Astrocyte (in vitro differentiated cells and primary cell): ENCODE results near the gene PBX2. TPM values are rescaled to one million over a fixed set of nuclear protein-coding genes. Genes with fewer than 3 reads are reported as not detected.

Experiments used
- DNase-seq: peaks from one replicate; pipeline ENCODE4 v3.0.0-alpha.2; 2010; ENCODE audit warnings: low read depth
- FAIRE-seq: peaks from 2 replicates; lab custom pipeline; 2011; peaks lifted over from hg19 to GRCh38; lab: Jason Lieb, UNC
- H2AFZ ChIP-seq: 2 replicates; pipeline ENCODE4 v1.6.0; 2012; ENCODE audit warnings: low read depth, low read length, inconsistent platforms
- H3K27ac ChIP-seq: 2 replicates; pipeline ENCODE4 v1.5.1; 2011; ENCODE audit warnings: low read depth, low read length, inconsistent platforms
- H3K27me3 ChIP-seq: 2 replicates; pipeline ENCODE4 v1.6.0; 2011; ENCODE audit warnings: low read length, inconsistent platforms; ENCODE audit not compliant: insufficient read depth
- H3K36me3 ChIP-seq: 2 replicates; pipeline ENCODE4 v1.5.1; 2011; ENCODE audit warnings: low read length, inconsistent platforms; ENCODE audit not compliant: insufficient read depth
- H3K4me1 ChIP-seq: 2 replicates; pipeline ENCODE4 v1.5.1; 2011; ENCODE audit warnings: low read length, inconsistent platforms; ENCODE audit not compliant: insufficient read depth
- H3K4me2 ChIP-seq: 2 replicates; pipeline ENCODE4 v1.6.0; 2012; ENCODE audit warnings: low read length, inconsistent platforms
- H3K4me3 ChIP-seq: 2 replicates; pipeline ENCODE4 v1.5.1; 2011; ENCODE audit warnings: low read depth, mild to moderate bottlenecking, low read length, inconsistent platforms; ENCODE audit not compliant: insufficient read depth
- H3K79me2 ChIP-seq: 2 replicates; pipeline ENCODE4 v1.6.0; 2012; ENCODE audit warnings: mild to moderate bottlenecking, low read length, inconsistent platforms; ENCODE audit not compliant: insufficient read depth
- H3K9ac ChIP-seq: 2 replicates; pipeline ENCODE4 v1.6.0; 2012; ENCODE audit warnings: mild to moderate bottlenecking, low read length, inconsistent platforms
- H3K9me3 ChIP-seq: 2 replicates; pipeline ENCODE4 v1.5.1; 2012; ENCODE audit warnings: low read depth, mild to moderate bottlenecking, low read length, inconsistent platforms; ENCODE audit not compliant: insufficient read depth
- H4K20me1 ChIP-seq: 2 replicates; pipeline ENCODE4 v1.6.0; 2012; ENCODE audit warnings: low read length, inconsistent platforms; ENCODE audit not compliant: insufficient read depth
- H3K27ac Mint-ChIP-seq: one replicate; pipeline ENCODE4 v1.8.0; 2021; ENCODE audit warnings: mild to moderate bottlenecking, mixed read lengths; ENCODE audit not compliant: unreplicated experiment
- H3K27me3 Mint-ChIP-seq: one replicate; pipeline ENCODE4 v1.8.0; 2021; ENCODE audit warnings: low read depth, mixed read lengths; ENCODE audit not compliant: unreplicated experiment
- H3K36me3 Mint-ChIP-seq: one replicate; pipeline ENCODE4 v1.8.0; 2021; ENCODE audit warnings: low read depth, mixed read lengths; ENCODE audit not compliant: unreplicated experiment
- H3K4me1 Mint-ChIP-seq: one replicate; pipeline ENCODE4 v1.8.0; 2021; ENCODE audit warnings: low read depth, mixed read lengths; ENCODE audit not compliant: unreplicated experiment
- H3K4me3 Mint-ChIP-seq: one replicate; pipeline ENCODE4 v1.8.0; 2021; ENCODE audit warnings: mild to moderate bottlenecking, moderate library complexity, mixed read lengths; ENCODE audit not compliant: unreplicated experiment
- H3K9me3 Mint-ChIP-seq: one replicate; pipeline ENCODE4 v1.8.0; 2021; ENCODE audit warnings: mild to moderate bottlenecking, mixed read lengths; ENCODE audit not compliant: unreplicated experiment
- EZH2 ChIP-seq: IDR thresholded peaks from 2 replicates; pipeline ENCODE4 v1.6.1; 2012; ENCODE audit warnings: mild to moderate bottlenecking, low read length, inconsistent platforms; ENCODE audit not compliant: insufficient read depth
- total RNA-seq: library from RNA; stranded (reverse); gene quantifications from 2 replicates; pipeline ENCODE4 v1.2.1, GENCODE V29; 2021
- TF ChIP-seq, protein P1 (sequence below): IDR thresholded peaks from 2 replicates; pipeline ENCODE4 v1.5.1; 2011; ENCODE audit warnings: low read depth, mild to moderate bottlenecking, inconsistent platforms, low read length, moderate library complexity; ENCODE audit not compliant: insufficient read depth

Gene PBX2
- total RNA-seq, 1 donor from 2014 or later, result 80.7 TPM

DNA sequence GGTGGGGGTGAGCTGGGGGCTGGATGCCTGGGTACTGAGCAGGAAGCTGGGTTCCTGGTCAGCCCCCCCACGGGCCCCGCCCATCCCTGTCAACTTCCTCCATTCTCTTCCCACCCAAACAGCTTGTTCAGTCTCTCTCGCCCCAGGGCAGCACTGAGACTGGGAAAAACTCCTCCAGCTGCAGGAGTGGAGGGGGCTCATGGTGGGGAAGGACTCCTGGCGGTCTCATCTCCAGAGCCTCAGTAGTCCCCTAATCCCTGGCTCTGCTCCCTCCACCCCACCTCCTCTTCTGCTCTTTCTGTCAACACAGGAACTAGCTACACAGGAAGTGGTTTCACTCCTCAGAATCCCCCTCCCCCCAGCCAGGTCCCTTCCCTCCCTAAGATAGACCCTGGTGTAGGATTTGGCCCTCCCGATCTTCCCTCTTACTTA lies 2.6 kb upstream of the PBX2 start, which contains the start of gene GPSM3:
TSS of gene GPSM3 (minus strand) at position 36 of the 432 bp plus-strand sequence. CDS start 130 bp downstream, outside the sequence.
- Histone ChIP-seq H3K4me3 (peak within 1 kb of the TSS; percentile 25), H3K4me1 (peaks cover 39% of the 10 kb centered on the region), H3K9me3 (no peaks in the 10 kb centered on the region), H2AFZ (peak within 1 kb of the TSS; percentile 54), H3K36me3 (no peaks in the 10 kb centered on the region), H3K27me3 (no peaks in the 10 kb centered on the region), H3K4me2 (peak within 1 kb of the TSS; percentile 80), H3K27ac (peak within 1 kb of the TSS; percentile 34), H3K9ac (peak within 1 kb of the TSS; percentile 33), H3K79me2 (peaks cover 29% of the 10 kb centered on the region), H4K20me1 (no peaks in the 10 kb centered on the region)
- no peak for TF ChIP-seq EZH2
- TF ChIP-seq, protein P1, sequence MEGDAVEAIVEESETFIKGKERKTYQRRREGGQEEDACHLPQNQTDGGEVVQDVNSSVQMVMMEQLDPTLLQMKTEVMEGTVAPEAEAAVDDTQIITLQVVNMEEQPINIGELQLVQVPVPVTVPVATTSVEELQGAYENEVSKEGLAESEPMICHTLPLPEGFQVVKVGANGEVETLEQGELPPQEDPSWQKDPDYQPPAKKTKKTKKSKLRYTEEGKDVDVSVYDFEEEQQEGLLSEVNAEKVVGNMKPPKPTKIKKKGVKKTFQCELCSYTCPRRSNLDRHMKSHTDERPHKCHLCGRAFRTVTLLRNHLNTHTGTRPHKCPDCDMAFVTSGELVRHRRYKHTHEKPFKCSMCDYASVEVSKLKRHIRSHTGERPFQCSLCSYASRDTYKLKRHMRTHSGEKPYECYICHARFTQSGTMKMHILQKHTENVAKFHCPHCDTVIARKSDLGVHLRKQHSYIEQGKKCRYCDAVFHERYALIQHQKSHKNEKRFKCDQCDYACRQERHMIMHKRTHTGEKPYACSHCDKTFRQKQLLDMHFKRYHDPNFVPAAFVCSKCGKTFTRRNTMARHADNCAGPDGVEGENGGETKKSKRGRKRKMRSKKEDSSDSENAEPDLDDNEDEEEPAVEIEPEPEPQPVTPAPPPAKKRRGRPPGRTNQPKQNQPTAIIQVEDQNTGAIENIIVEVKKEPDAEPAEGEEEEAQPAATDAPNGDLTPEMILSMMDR, result no peak
- DNase-seq (no peak), FAIRE-seq (no peak)
- H3K36me3 Mint-ChIP-seq, result peaks cover 2% of the 10 kb centered on the region
- peak within 1 kb of the TSS; percentile 70 for H3K4me3 Mint-ChIP-seq
- peaks cover 29% of the 10 kb centered on the region for H3K4me1 Mint-ChIP-seq
- no peaks in the 10 kb centered on the region for H3K27me3 Mint-ChIP-seq
- H3K9me3 Mint-ChIP-seq, result no peaks in the 10 kb centered on the region
- H3K27ac Mint-ChIP-seq, result peak within 1 kb of the TSS; percentile 58

DNA sequence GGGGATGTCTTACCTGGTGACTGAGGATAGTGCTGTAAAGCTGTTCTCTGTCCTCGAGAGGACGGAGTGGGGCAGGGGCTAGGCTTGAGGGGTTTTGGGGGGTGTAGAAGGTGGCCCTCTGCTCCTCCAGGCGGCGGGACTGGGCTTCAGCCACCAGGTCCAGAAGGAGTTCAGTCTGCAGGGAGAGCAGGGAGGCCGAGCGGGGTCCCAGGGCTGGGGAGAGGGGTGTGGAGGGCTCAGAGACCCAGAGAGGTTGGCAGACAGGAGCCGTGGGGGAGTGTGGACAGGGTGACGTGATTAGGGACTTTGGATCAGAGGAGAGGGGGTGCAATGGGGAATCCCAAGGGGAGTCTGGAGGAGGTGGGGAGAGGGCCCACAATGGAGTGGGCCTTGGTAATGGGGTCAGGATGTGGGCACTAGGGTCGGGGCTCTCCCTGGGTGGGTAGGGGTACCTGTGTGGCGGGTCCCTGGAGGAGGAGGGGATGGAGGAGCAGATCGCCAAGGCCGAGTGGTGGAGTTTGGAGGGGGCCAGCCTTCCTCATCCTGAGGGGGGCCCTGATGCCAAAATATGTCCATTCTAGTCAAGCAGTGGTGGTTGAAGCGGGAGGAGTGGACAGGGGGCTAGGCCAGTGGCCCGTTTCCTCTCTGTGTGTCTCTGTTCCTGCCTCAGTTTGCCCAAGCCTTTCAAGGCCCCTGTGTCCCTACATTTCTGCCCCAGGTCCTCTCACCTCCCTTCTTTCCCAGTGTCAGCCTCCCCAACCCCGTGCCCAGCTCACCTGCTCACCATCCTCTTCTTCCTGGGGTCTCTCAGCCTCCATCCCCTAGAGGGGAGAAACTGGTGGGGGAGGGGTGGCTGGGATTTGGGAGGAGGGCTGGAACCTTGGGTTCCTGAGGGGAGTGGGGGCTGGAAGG lies 1.9 kb upstream of the PBX2 start:
- H3K36me3 ChIP-seq, result peaks cover 4% of the 10 kb centered on the region
- H3K9me3 ChIP-seq, result no peaks in the 10 kb centered on the region
- DNase-seq (no peak), FAIRE-seq (no peak)
- peak overlapping the region; percentile 80 for H3K4me2 ChIP-seq
- H3K27me3 ChIP-seq, result no peaks in the 10 kb centered on the region
- H3K4me3 ChIP-seq, result no peak overlapping the region
- no peaks in the 10 kb centered on the region for H4K20me1 ChIP-seq
- TF ChIP-seq, protein P1, result no peak
- TF ChIP-seq EZH2, result no peak
- H3K4me3 Mint-ChIP-seq, result peak overlapping the region; percentile 23
- no peaks in the 10 kb centered on the region for H3K9me3 Mint-ChIP-seq
- H2AFZ ChIP-seq, result no peak overlapping the region
- H3K27me3 Mint-ChIP-seq, result no peaks in the 10 kb centered on the region
- peaks cover 35% of the 10 kb centered on the region for H3K4me1 ChIP-seq
- H3K4me1 Mint-ChIP-seq, result peaks cover 32% of the 10 kb centered on the region
- H3K27ac Mint-ChIP-seq, result peak overlapping the region; percentile 58
- peaks cover 8% of the 10 kb centered on the region for H3K36me3 Mint-ChIP-seq
- H3K27ac ChIP-seq, result peak overlapping the region; percentile 10
- H3K79me2 ChIP-seq, result peaks cover 36% of the 10 kb centered on the region
- no peak overlapping the region for H3K9ac ChIP-seq
